Liver (tissue), 9 donors: ENCODE data around the gene ZNF584. TPM values are rescaled to one million over a fixed set of nuclear protein-coding genes. Genes with fewer than 3 reads are reported as not detected.

Source experiments
- DNase-seq: peaks from one replicate; pipeline ENCODE4 v3.0.0-alpha.2; 2017; ENCODE audit warnings: low spot score
- H3K27ac ChIP-seq, 2 donors: one replicate each; pipeline ENCODE4 v1.7.0; 2013; ENCODE audit warnings: inconsistent platforms in 2 of 2, low read length in 2 of 2, control low read depth in 1 of 2, low read depth in 1 of 2, mild to moderate bottlenecking in 1 of 2
- H3K27me3 ChIP-seq, 4 donors: one replicate each; pipeline versions ENCODE4 v1.6.1 to v1.7.0; 2013; ENCODE audit warnings: low read length in 3 of 4, inconsistent platforms in 1 of 4, mild to moderate bottlenecking in 1 of 4, moderate library complexity in 1 of 4; ENCODE audit not compliant: control insufficient read depth in 4 of 4, insufficient read depth in 4 of 4
- H3K36me3 ChIP-seq, 4 donors: one replicate each; pipeline versions ENCODE4 v1.6.1 to v1.7.0; 2013; ENCODE audit warnings: low read length in 3 of 4, mild to moderate bottlenecking in 3 of 4, low read depth in 1 of 4, moderate library complexity in 1 of 4; ENCODE audit not compliant: control insufficient read depth in 4 of 4, insufficient read depth in 3 of 4
- H3K4me1 ChIP-seq, 4 donors: one replicate each; pipeline versions ENCODE4 v1.6.1 to v1.7.0; 2013; ENCODE audit warnings: low read length in 3 of 4, mild to moderate bottlenecking in 3 of 4, moderate library complexity in 1 of 4; ENCODE audit not compliant: control insufficient read depth in 4 of 4, insufficient read depth in 4 of 4
- H3K4me3 ChIP-seq, 3 donors: one replicate each; pipeline versions ENCODE4 v1.6.1 to v1.7.0; 2013; ENCODE audit warnings: low read length in 3 of 3, control low read depth in 1 of 3, low read depth in 1 of 3, mild to moderate bottlenecking in 1 of 3
- H3K9ac ChIP-seq, 2 donors: one replicate each; pipeline ENCODE4 v1.7.0; 2013; ENCODE audit warnings: low read length in 2 of 2, mild to moderate bottlenecking in 2 of 2, moderate library complexity in 2 of 2, control low read depth in 1 of 2, low read depth in 1 of 2
- H3K9me3 ChIP-seq, 4 donors: one replicate each; pipeline versions ENCODE4 v1.6.1 to v1.7.0; 2013; ENCODE audit warnings: low read length in 3 of 4; ENCODE audit not compliant: control insufficient read depth in 4 of 4
- ATF3 ChIP-seq: IDR thresholded peaks from 2 replicates; pipeline ENCODE4 v1.6.1; 2016; ENCODE audit warnings: antibody characterized with exemption
- CTCF ChIP-seq: fragments of 150-350 bp; IDR thresholded peaks from 2 replicates; pipeline ENCODE4 v1.5.1; 2017; ENCODE audit warnings: improper control_type of control experiment, low read depth, low read length; ENCODE audit not compliant: missing input control
- EGR1 ChIP-seq, 2 donors: IDR thresholded peaks; 2 replicates each; pipeline ENCODE4 v1.6.1; 2016 to 2018; ENCODE audit warnings: antibody characterized with exemption in 2 of 2, low read depth in 2 of 2
- FOXA1 ChIP-seq: IDR thresholded peaks from 2 replicates; pipeline ENCODE4 v1.6.1; 2016; ENCODE audit warnings: antibody characterized with exemption
- FOXA2 ChIP-seq: IDR thresholded peaks from 2 replicates; pipeline ENCODE4 v1.6.1; 2016; ENCODE audit warnings: antibody characterized with exemption
- GABPA ChIP-seq, 2 donors: IDR thresholded peaks in 1 of 2; conservative IDR thresholded peaks in 1 of 2; 2 replicates each; pipeline ENCODE4 v1.6.1; 2016; ENCODE audit warnings: antibody characterized with exemption in 2 of 2, mild to moderate bottlenecking in 1 of 2, moderate library complexity in 1 of 2
- HNF4A ChIP-seq, 2 donors: conservative IDR thresholded peaks; 2 replicates each; pipeline ENCODE4 v1.6.1; 2016; ENCODE audit warnings: antibody characterized with exemption in 2 of 2, mild to moderate bottlenecking in 2 of 2
- JUND ChIP-seq, 2 donors: IDR thresholded peaks; 2 replicates each; pipeline ENCODE4 v1.6.1; 2016; ENCODE audit warnings: antibody characterized with exemption in 2 of 2
- MAX ChIP-seq: IDR thresholded peaks from 2 replicates; pipeline ENCODE4 v1.6.1; 2016; ENCODE audit warnings: antibody characterized with exemption
- RAD21 ChIP-seq, 2 donors: IDR thresholded peaks; 2 replicates each; pipeline ENCODE4 v1.6.1; 2016; ENCODE audit warnings: antibody characterized with exemption in 2 of 2, mild to moderate bottlenecking in 2 of 2
- REST ChIP-seq: IDR thresholded peaks from 2 replicates; pipeline ENCODE4 v1.6.1; 2016; ENCODE audit warnings: antibody characterized with exemption, mild to moderate bottlenecking
- RXRA ChIP-seq, 2 donors: IDR thresholded peaks; 2 replicates each; pipeline ENCODE4 v1.6.1; 2017 to 2018; ENCODE audit warnings: antibody characterized with exemption in 2 of 2, mild to moderate bottlenecking in 1 of 2
- SP1 ChIP-seq: IDR thresholded peaks from 2 replicates; pipeline ENCODE4 v1.6.1; 2018; ENCODE audit warnings: antibody characterized with exemption, mild to moderate bottlenecking
- TAF1 ChIP-seq: conservative IDR thresholded peaks from 2 replicates; pipeline ENCODE4 v1.6.1; 2016; ENCODE audit warnings: antibody characterized with exemption, mild to moderate bottlenecking
- ZBTB33 ChIP-seq: IDR thresholded peaks from 2 replicates; pipeline ENCODE4 v1.6.1; 2016; ENCODE audit warnings: antibody characterized with exemption
- whole genome bisulfite sequencing: extraction: QIAGEN DNeasy Blood & Tissue Kit; methylation state at CpG from one replicate; pipeline ENCODE4 v1.1.7; 2013; 5-methylcytosine and 5-hydroxymethylcytosine counted together
- polyA plus RNA-seq, 2 donors: library from polyadenylated mRNA; stranded (reverse) in 1 of 2; unstranded in 1 of 2; fragments of 200-250 nt in 1 of 2; fragments of >200 nt in 1 of 2; fragmentation: Nextera tagmentation in 1 of 2; extraction: Ambion mirVana in 1 of 2; gene quantifications; one replicate each; pipeline versions ENCODE4 v1.2.1 to v1.2.3, GENCODE V29; 2013 to 2015
- total RNA-seq, 2 donors: library from RNA; depleted of rRNA; stranded (reverse); fragments of >200 nt; gene quantifications; one replicate each; pipeline ENCODE4 v1.2.3, GENCODE V29; 2014
- donor health status: healthy.
- donor health status: healthy.
- donor health status: healthy.
- donor health status: healthy.
- donor health status: healthy.

The ZNF584 gene
- total and polyA plus RNA-seq, 4 donors = 3.6 to 12.6 (median 10.0) TPM

GRCh38 chr19:58362272-58362994 lies 46.0 kb upstream of the ZNF584 start, which contains the start of gene ZNF497 (continued):
- peak; percentile 74 to 90 for TF ChIP-seq GABPA (IDR thresholded peaks at IDR 0.05 in 1 of 2, conservative IDR thresholded peaks at IDR 0.05 in 1 of 2)
- peak; percentile 19 for TF ChIP-seq FOXA1
- TF ChIP-seq EGR1 (IDR thresholded peaks at IDR 0.05; ENCODE audit: low read depth in 2 of 2) = peak in 1 of 2 donors; percentile 0
- no peak for TF ChIP-seq ZBTB33
- TF ChIP-seq MAX = peak; percentile 35
- no peak for TF ChIP-seq ATF3

GRCh38 chr19:58364146-58364545 lies 44.3 kb upstream of the ZNF584 start:
- Histone ChIP-seq H3K27ac (no peak overlapping the region), H3K4me3 (no peak overlapping the region), H3K4me1 (peaks cover 3 to 11% (median 7%) of the 10 kb centered on the region in 4 donors), H3K27me3 (no peaks in the 10 kb centered on the region), H3K36me3 (no peaks in the 10 kb centered on the region), H3K9me3 (no peaks in the 10 kb centered on the region), H3K9ac (no peak overlapping the region)
- 76% methylated on average over 5 of the region's 5 CpGs for WGBS
- no peak for DNase-seq
- no peak for TF ChIP-seq SP1
- no peak for TF ChIP-seq ATF3
- TF ChIP-seq FOXA2 = no peak
- no peak for TF ChIP-seq RAD21 (IDR thresholded peaks at IDR 0.05)
- no peak for TF ChIP-seq ZBTB33
- no peak for TF ChIP-seq TAF1
- TF ChIP-seq HNF4A (conservative IDR thresholded peaks at IDR 0.05) = no peak
- no peak for TF ChIP-seq CTCF
- no peak for TF ChIP-seq RXRA (IDR thresholded peaks at IDR 0.05)
- no peak for TF ChIP-seq JUND (IDR thresholded peaks at IDR 0.05)
- no peak for TF ChIP-seq REST
